ENCODE measurements around the gene MESP2.

DNA sequence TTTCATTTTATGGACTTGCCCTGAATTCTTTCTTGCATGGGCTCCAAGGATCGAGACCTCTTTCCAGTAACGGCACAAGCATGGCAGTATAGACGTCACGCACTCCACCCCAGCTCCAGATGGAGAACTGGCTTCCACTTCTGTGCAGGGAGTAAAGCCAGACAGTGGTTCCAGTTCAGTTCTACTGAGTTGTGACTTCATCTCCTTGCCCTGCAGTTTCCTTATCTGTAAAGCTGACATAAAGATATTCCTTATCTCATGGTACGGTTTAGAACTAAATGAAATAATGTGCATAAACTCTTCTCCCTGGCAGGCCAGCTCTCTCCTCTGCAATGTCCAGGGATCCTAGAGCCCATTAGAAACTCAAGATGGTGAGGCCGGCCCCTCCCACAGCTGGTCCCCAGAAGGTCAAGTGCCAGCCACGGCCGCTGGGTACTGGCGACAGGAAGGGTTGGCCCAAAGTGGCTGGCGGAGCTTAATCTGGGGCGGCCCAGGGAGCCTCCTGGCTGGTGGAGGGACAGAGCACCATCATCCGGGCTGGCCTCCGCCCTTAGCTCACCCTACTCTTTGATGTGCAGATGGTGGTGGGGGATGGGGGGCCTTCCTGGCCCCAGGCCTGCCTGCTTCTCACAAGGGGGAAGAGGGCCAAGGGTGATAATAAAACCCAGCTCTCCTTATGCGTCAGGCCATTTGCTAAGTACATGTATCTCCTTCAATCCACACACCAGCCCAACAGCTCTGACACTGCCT, 7.2 kb downstream of the MESP2 start:
- TF ChIP-seq ZBTB49 (CRISPR knock-in tag; IDR thresholded peaks at IDR 0.05; ENCODE audit: borderline replicate concordance) (no peak), NFYB (CRISPR knock-in tag; IDR thresholded peaks at IDR 0.05) (no peak), ZBTB33 (CRISPR knock-in tag; IDR thresholded peaks at IDR 0.05) (no peak), TBX3 (IDR thresholded peaks at IDR 0.05; ENCODE audit: borderline replicate concordance) (no peak), SYNCRIP (IDR thresholded peaks at IDR 0.05; ENCODE audit: insufficient read depth, low read depth, low read length) (no peak), SP2 (CRISPR knock-in tag; IDR thresholded peaks at IDR 0.05) (no peak), FOXM1 (CRISPR knock-in tag; IDR thresholded peaks at IDR 0.05) (no peak), TAF1 (CRISPR knock-in tag; IDR thresholded peaks at IDR 0.05) (no peak)
- TF ChIP-seq, protein P1, sequence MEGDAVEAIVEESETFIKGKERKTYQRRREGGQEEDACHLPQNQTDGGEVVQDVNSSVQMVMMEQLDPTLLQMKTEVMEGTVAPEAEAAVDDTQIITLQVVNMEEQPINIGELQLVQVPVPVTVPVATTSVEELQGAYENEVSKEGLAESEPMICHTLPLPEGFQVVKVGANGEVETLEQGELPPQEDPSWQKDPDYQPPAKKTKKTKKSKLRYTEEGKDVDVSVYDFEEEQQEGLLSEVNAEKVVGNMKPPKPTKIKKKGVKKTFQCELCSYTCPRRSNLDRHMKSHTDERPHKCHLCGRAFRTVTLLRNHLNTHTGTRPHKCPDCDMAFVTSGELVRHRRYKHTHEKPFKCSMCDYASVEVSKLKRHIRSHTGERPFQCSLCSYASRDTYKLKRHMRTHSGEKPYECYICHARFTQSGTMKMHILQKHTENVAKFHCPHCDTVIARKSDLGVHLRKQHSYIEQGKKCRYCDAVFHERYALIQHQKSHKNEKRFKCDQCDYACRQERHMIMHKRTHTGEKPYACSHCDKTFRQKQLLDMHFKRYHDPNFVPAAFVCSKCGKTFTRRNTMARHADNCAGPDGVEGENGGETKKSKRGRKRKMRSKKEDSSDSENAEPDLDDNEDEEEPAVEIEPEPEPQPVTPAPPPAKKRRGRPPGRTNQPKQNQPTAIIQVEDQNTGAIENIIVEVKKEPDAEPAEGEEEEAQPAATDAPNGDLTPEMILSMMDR (CRISPR knock-in tag; IDR thresholded peaks at IDR 0.05), result no peak
